Activated CD4-positive, alpha-beta T cell treated with anti-CD3 and anti-CD28 coated beads for 1 hour (primary cell): ENCODE data around the gene ERC1.
"Not testable (repeated sequence)": the region's sequence is repeated elsewhere in the genome, so short reads cannot be mapped to it uniquely, and the experiment has no call there.

Experiments
- DNase-seq: peaks from one replicate; pipeline ENCODE4 v3.0.0-alpha.2; 2020

The ERC1 gene

GRCh38 chr12:988646-989045, 2.4 kb upstream of the ERC1 start:
- DNase-seq, result no peak

GRCh38 chr12:989051-989450, 2.0 kb upstream of the ERC1 start:
- no peak for DNase-seq

DNA sequence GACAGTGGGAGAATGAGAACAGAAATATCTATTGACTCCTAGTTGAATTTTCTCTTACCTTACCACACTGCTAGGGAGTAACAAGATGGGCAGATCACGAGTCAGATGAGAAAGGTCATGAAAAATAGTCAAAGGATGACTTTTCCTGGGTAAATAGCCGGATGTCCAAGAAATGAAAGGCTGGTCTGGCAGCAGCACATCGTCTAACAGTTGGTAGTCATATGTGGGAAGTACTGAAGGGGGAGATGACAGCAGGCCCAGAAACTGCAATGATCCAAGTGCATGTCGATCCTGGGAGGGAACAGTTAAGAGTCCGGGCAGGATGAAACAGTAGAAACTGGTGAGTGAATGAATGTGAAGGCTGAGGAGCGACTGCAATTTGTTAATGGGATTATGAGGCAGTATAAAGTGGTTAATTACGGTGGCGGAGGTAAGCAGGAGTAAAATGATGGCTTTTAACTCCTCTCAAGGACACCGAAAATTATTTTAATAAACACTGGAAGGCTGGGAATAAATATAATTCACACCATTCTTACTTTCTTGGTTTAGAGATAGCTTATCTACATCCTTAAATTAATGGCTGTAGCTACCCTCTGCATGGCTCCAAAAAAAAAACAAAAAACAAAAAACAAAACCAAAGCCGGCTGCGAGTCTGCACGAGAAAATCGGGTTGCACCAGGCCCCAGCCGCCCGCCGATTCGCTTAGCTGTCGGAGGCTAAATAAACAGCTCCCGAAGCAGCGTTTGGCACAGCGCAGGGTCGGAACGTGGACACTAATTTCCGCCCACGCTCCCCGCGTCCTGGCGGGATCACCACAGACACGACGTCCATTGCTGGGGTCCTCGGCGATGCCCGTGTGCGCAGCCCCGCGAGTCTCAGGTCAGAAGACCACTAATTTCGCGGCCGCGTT, 1.0 kb upstream of the ERC1 start:
- DNase-seq, result no peak

DNA sequence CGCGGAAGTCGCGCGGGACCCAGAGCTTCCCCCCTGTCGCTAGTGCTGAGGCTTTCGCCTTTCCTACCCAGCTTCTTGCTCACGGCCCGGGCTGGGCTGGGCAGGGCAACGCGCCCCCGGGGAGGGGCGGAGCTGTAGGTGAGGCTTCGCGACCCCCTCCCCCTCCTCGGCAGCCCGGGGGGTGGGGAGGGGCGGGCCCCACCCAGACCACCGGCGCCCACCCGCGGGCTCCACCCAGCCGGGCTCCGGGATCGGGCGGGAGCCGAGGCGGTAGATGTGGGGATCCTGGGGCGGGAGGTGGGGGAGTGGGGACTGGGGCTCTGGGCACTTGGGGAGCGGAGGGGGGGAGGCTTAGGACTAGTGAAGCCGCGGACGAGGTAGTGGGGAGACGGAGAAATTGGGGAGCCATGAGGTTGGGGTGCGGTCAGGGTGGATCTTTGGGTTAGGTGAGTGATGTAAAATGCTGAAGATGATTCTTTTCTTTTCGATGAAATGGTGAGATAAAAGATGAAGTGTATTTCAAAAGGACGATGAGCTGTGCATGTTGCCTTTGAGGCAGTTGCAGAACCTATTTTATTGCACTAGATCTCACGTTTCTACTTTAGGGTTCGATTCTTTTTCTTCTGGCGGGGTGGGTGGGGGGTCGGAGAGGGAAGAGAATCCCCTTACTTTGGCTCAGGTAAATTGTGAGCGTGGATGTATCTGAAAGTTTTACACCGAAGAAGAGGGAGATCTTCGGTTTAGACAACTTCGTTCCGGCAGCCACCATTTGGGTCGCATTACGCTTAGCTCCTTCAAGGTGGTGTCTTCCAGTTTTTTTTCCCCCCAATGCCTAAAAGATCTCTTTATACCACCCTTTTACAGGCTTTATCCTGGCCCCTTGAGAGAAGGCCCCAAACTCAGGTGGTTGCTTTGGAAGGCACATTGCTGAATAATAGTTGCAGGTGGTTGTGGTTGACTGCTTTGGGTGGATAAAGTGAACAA, 619 bp downstream of the ERC1 start:
- no peak for DNase-seq

DNA sequence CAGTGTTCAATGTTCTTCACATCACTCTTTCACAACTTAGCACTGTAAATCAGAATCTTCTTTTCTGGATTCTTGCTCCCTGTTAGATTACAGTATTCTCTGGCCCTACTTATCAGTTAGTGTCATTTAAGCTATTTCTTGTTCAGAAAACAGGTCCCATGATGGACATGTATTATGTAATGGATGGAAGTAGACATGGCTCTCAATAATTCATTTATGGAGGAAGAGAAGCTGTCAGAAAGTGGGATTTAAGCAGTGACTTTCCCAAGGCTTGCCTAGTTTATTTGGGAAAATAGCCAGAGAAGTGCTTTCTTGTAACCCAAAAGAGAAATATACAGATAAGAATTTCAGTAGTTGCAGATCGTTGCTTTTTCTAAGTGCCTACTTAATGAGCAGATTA, 1.6 kb downstream of the ERC1 start:
- DNase-seq, result no peak

DNA sequence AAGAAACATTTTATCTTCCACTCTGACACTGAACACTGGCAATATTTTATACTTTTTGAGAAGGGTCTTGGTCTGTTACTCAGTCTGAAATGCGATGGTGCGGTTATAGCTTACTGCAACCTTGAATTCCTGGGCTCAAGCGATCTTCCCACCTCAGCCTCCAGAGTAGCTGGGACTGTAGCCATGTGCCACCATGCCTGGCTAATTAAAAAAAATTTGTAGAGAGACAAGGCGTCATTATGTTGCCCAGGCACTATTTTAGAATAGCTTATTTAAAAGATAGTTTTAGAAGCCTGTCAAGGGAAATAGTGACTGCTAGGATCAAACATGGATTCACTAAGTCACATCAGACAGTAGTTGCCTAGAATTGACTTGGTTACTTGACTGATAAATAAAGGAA, 5.9 kb downstream of the ERC1 start:
- DNase-seq, result no peak

DNA sequence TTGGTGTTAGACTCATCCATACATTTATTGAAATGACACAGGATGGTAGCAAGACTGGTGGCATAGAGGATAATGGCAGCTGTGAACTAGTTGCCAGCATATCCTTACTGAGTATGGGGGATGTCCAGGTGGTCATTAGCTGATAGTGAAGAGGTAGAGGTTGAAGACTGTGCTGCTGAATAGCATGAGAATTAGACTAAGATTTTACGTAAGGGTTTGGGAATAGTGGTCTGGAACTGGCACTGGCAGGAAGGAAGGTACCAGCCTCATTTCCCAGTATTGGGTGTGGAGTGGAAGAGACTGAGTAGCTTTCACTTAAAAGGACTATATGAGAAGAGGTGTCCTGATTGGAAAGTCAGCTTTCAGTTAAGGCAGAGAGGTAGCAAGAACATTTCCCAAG, 6.5 kb downstream of the ERC1 start:
- no peak for DNase-seq

GRCh38 chr12:998020-998874, 7.2 kb downstream of the ERC1 start:
- DNase-seq, result no peak

- not testable (repeated sequence) for DNase-seq
Observed at GRCh38 chr12:999736-1000135, 8.7 kb downstream of the ERC1 start.

DNA sequence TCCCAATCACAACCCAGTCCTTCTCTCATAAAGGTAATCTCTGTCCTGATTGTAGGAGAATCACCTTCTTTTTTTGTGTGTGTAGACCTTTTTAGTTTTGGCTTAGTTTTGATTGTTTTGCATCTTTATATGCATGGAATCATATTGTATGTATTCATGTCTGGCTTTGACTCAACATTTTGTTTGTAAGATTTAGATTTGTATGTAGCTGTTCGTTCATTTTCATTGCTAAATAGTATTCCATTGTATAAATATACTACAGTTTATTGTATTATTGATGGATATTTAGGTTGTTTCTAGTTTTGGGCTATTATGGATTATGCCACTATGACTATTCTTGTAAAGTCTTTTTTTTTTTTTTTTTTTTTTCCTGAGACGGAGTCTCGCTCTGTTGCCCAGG, 10.5 kb downstream of the ERC1 start:
- no peak for DNase-seq

GRCh38 chr12:1003600-1004271, 12.7 kb downstream of the ERC1 start:
- DNase-seq, result no peak

DNA sequence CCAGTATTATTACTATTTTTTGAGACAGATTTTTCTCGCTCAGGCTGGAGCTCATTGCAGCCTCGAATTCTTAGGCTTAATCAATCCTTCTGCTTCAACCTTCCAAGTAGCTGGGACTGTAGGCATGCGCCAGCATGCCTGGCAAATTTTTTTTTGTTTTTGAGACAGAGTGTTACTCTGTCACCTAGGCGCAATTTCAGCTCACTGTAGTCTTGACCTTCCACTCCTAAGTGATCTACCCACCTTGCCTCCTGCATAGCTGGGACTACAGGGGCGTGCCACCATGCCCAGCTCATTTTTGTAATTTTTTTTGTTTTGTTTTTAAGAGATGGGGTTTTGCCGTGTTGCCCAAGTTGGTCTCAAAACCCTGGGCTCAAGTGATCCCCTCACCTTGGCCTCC, 15.2 kb downstream of the ERC1 start:
- no peak for DNase-seq

- no peak for DNase-seq
Observed at GRCh38 chr12:1007276-1007675, 16.3 kb downstream of the ERC1 start.

GRCh38 chr12:1007994-1008393, 17.0 kb downstream of the ERC1 start:
- DNase-seq, result no peak

- DNase-seq, result no peak
Observed at GRCh38 chr12:1011091-1011490, 20.1 kb downstream of the ERC1 start.

DNA sequence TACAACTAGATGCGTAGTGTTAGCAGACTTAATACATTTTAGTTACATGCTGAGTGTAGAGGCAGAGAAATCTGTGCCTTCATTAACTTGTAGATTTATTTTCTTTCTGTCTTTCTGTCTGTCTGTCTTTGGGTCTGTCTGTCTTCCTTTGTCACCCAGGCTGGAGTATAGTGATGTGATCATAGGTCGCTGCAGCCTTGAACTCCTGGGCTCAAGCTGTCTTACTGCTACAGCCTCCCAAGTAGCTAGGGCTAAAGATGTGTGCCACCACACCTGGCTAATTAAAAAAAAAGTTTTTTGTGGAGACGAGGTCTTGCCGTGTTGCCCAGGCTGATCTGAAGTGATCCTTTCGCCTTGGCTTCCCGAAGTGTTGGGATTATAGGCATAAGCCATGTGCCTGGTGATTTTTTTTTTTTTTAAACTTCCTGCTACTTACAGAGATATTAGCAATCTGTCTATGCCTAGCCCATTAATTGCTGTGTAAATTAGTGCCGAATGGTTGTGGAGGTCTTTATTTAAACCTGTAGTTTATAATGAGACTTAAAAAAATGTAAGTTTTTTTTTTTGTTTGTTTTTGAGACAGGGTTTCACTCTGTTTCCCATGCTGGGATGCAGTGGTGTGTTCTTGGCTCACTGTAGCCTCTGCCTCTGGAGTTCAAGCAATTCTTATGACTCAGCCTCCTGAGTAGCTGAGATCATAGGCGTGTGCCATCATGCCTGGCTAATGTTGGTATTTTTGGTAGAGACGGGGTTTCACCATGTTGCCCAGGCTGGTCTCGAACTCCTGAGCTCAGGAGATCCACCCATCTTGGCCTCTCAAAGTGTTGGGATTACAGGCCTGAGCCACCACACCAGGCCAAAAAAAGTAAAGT, 22.8 kb downstream of the ERC1 start:
- no peak for DNase-seq

DNA sequence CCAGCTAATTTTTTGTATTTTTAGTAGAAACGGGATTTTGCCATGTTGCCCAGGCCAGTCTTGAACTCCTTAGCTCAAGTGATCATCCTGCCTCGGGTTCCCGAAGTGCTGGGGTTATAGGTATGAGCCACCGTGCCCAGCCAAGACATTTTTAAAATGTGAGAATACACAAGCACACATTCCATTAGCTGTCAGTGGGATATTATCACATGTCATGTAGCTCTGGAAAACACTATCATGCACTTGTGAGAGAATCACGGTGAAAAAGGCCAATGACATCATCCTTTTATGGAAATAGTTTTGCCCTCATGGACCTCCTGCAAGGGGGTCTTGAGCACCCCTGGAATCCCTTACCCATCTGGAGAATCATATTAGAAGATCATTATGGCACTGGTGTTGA, 28.3 kb downstream of the ERC1 start:
- no peak for DNase-seq

DNA sequence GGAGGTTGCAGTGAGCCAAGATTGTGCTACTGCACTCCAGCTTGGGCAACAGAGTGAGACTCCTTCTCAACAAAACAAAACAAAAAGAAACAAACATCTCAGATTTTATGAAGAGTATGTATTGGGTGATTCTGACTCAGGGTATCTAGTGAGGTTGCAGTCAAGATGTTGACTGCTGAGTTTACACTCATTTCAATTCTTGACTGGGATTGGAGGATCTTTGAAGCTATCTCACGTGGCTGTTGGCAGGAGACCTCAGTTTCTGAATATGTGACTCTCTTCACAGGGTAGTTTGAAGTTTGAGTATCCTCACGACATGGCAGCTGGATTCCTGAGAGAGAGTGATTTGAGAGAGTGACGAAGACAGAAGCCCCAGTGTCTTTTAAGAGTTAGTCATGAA, 29.4 kb downstream of the ERC1 start:
- no peak for DNase-seq

DNA sequence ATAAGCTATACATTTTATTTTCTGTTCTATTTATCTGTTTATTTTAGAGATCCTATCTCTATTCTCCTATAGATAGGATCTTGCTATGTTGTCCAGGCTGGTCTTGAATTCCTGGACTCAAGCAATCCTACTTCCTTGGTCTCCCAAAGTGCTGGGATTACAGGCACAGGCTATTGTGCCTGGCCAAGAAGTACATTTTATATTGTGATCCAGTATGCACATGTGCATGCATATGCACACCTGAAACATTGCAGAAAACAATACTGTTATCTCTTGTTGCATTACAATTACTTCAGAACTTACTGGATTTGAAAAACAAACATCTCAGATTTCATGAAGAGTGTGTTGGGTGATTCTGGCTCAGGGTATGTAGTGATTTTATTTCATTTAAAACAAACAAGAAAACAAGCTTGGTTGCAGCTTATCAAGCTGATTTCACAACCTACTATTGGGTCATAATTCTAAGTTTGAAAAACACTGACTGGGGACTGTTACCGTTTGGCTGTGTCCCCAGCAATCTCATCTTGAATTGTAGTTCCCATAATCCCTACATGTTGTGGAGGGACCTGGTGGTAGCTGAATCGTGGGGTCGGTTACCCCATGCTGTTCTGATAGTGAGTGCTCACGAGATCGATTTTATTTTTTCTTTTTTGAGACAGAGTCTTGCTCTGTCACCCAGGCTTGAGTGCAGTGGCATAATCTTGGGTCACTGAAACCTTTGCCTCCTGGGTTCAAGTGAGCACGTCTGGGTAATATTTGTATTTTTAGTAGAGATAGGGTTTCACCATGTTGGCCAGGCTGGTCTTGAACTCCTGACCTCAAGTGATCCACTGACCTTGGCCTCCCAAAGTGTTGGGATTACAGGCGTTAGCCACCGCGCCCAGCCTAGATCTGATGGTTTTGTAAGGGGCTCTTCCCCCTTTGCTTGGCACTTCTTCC, 31.3 kb downstream of the ERC1 start:
- no peak for DNase-seq

- no peak for DNase-seq
Observed at GRCh38 chr12:1030779-1031178, 39.8 kb downstream of the ERC1 start.
